ENCODE results near the gene CDC7.

Gene CDC7

GRCh38 chr1:91550961-91551360 is 50.3 kb downstream of the CDC7 start:
- no peak for DNase-seq

- no peak for DNase-seq
Measured at GRCh38 chr1:91552091-91552490, 51.4 kb downstream of the CDC7 start.

GRCh38 chr1:91552596-91552995 is 51.9 kb downstream of the CDC7 start:
- no peak for DNase-seq

GRCh38 chr1:91553177-91553591 is 52.5 kb downstream of the CDC7 start:
- no peak for DNase-seq

- no peak for DNase-seq
Measured at GRCh38 chr1:91555074-91555730, 54.6 kb downstream of the CDC7 start.

GRCh38 chr1:91555821-91556531 is 55.3 kb downstream of the CDC7 start:
- DNase-seq = peak; percentile 58 to 64

GRCh38 chr1:91556556-91556955 is 55.9 kb downstream of the CDC7 start:
- DNase-seq = no peak

GRCh38 chr1:91557039-91557690 is 56.5 kb downstream of the CDC7 start:
- no peak for DNase-seq

- no peak for DNase-seq
Measured at GRCh38 chr1:91557826-91558225, 57.2 kb downstream of the CDC7 start.

- no peak for DNase-seq
Measured at GRCh38 chr1:91559046-91559750, 58.5 kb downstream of the CDC7 start.

- no peak for DNase-seq
Measured at GRCh38 chr1:91559838-91560565, 59.4 kb downstream of the CDC7 start.

- no peak for DNase-seq
Measured at GRCh38 chr1:91564888-91565701, 64.4 kb downstream of the CDC7 start.

- no peak for DNase-seq
Measured at GRCh38 chr1:91567583-91567982, 66.9 kb downstream of the CDC7 start.

- DNase-seq = no peak
Measured at GRCh38 chr1:91568261-91568660, 67.6 kb downstream of the CDC7 start.

GRCh38 chr1:91569411-91570119 is 68.9 kb downstream of the CDC7 start:
- DNase-seq = no peak

GRCh38 chr1:91570120-91570448 is 69.4 kb downstream of the CDC7 start:
- DNase-seq = no peak

GRCh38 chr1:91572044-91572443 is 71.4 kb downstream of the CDC7 start:
- DNase-seq = no peak
